ENCODE measurements around the gene TSPAN9. TPM values are rescaled to one million over a fixed set of nuclear protein-coding genes. Genes with fewer than 3 reads are reported as not detected.

Gene TSPAN9
- total RNA-seq, 4 donors from 2014 or later: 9.9 to 47.3 (median 15.4) TPM

DNA sequence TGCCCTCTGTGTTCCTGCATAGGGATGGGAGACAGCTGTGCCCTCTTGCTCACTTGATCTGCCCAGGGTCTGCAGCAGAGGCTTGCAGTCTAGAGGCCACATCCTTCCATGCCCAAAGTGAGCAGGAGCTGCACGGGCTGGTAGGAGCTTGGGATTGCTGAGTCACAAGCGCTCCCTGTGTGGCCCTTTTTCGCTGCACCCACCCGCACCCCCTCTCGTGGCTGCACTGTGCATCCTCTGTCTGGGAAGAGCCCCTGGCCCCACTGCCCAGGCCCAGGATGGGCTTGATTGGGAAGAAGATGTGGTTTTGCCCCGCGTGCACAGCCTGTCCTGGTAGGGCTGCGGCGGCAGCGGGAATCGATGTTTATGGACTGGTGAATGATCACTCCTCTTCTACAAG lies 192.4 kb downstream of the TSPAN9 start:
- TF ChIP-seq, protein P1, sequence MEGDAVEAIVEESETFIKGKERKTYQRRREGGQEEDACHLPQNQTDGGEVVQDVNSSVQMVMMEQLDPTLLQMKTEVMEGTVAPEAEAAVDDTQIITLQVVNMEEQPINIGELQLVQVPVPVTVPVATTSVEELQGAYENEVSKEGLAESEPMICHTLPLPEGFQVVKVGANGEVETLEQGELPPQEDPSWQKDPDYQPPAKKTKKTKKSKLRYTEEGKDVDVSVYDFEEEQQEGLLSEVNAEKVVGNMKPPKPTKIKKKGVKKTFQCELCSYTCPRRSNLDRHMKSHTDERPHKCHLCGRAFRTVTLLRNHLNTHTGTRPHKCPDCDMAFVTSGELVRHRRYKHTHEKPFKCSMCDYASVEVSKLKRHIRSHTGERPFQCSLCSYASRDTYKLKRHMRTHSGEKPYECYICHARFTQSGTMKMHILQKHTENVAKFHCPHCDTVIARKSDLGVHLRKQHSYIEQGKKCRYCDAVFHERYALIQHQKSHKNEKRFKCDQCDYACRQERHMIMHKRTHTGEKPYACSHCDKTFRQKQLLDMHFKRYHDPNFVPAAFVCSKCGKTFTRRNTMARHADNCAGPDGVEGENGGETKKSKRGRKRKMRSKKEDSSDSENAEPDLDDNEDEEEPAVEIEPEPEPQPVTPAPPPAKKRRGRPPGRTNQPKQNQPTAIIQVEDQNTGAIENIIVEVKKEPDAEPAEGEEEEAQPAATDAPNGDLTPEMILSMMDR (IDR thresholded peaks at IDR 0.05; ENCODE audit: low read depth): no peak

DNA sequence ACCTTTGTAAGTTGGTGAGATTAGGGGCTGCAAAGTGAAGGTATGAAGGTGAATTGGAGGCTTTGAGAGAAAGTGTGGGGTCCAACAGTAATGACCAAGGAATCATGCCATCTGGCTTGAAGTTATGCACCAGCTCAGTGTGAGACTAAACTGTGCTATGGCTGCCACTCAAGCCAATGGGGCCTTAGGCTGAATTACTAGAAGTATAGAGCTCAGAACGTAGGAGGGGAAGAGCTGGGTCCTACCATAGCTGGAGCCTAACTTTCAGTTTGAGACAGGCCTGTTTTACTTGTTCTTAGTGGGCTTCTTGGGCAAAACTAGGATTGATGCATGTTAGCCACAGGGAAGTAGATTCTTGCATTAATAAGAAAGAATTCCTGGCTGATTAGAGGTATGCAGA lies 194.0 kb downstream of the TSPAN9 start:
- TF ChIP-seq, protein P1 (IDR thresholded peaks at IDR 0.05; ENCODE audit: low read depth): no peak

DNA sequence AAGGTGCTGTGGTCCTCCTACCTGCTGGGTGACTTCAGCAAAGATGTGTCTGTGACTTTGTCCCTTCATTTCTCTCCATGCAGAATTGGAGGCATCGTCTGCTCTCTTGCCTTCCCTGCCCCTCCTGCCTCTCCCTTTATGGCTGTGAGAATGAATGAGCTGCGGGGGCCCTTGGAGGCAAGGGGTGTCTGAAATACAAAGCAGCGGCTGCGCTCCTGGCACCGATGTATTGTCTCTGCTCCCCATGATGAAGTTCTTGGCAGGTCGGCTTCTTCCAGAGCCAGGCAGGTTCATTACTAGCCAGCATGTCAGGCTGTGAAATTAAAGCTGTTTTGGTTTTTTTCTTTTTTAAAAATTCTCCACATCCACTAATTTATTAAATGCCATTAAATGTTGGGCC lies 194.5 kb downstream of the TSPAN9 start:
- TF ChIP-seq, protein P1 (IDR thresholded peaks at IDR 0.05; ENCODE audit: low read depth): no peak

DNA sequence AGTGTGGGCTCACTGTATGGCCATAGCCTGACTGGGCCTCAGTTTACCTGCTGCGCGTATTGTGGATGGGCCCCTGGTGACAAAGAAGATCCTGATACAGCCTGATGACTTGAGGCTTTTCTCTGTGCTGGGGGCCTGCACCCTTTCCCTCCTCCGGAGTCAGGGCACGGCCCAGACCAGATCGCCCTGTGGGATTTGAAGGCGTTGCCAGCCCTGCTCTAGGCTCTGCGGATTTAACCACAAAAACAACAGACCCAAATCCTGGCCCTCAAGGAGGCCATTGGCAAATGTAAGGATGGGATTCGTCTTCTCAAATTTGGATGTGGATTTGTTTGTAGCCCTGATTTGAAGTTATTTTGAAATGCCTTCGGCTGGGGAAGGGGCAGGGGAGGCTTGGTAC lies 195.8 kb downstream of the TSPAN9 start:
- TF ChIP-seq, protein P1 (IDR thresholded peaks at IDR 0.05; ENCODE audit: low read depth): no peak

DNA sequence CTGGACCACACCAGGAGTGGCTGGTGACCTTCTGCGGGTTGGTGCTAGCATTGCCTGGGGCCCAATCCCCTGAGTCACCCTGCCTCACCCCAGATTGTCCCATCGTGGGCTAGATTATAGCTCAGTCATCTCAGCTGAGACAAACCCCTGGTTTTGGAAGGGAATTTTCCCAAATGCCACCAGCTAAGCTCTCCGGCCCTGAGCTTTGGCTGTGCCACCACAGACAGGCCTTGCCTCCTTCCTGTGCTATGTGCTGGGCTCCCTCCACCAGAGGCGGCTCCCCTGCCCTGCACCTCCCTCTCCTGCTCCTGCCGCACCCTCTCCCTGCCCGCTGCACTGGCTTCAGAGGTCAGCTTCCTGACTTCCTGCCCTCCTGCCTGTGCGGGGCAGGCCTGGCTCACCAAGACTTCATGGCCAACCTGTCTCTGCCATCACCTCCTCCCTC lies 196.3 kb downstream of the TSPAN9 start:
- TF ChIP-seq, protein P1 (IDR thresholded peaks at IDR 0.05; ENCODE audit: low read depth): no peak

DNA sequence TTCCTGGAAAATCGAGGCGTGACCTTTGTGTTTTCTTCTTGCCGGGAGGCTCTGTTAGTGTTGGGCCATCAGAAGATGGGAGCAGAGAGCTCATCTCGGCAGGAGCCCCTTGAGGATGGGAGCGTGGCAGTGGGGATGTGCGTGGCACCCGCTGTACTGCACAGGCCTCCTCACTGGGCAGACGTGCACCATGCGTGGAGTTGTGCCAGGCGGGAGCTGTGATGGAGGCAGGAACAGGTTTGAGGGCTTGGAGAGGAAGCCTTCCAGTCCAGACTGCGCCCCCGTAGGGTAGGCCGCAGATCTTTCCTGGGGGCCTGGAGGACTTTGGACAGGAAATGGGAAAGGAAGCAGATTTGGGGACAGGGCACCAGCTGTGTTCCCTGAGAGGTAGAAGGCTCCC lies 197.5 kb downstream of the TSPAN9 start:
- TF ChIP-seq, protein P1 (IDR thresholded peaks at IDR 0.05; ENCODE audit: low read depth): no peak

DNA sequence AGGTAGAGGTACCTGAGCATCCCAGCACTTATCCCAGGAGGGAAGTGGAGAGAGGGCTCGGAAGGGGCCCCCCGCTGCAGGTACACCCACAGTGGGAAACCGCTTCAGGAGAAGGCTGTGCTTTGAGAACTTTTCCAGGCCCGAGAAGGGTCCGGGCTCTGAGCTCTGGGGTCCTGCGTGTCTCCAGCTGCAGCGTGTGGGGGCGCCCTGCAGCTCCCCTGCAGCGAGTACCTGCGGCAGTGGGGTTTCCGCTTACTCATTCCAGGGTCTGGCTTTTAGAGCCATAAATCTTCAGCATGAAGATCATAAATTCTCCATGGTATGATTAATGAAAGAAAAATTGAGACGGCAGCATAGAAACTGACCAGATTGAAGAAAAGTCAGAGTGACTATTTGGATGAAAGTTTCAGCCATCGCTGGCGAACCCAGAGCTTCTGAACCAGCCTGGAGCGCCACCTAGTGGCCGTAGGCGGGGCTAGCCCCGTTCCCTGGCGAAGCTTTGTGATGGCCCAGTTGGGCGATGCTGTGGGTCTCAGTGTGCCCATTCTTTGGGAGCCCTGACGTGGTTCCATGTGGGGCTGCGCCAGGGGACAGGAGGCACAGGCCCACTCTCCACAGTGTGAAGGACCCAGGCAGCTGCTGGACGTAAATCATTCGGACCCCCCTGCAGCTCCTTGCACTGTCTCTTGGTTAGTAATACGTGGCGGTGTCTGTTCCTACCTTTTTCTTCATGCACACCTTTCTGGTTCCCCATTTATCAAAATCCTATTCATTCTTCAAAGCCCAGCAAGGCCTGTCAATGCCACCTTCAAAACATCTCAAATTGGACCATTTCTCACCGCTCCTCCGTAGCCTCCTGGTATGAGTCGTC lies 198.2 kb downstream of the TSPAN9 start:
- TF ChIP-seq, protein P1 (IDR thresholded peaks at IDR 0.05; ENCODE audit: low read depth): no peak
